ENCODE measurements around the gene ICAM2.

The ICAM2 gene

GRCh38 chr17:63998721-63999679 lies 21.4 kb downstream of the ICAM2 start:
- H3K36me3 ChIP-seq (replicated peaks; ENCODE audit: insufficient read depth, low read length), result no peaks in the 10 kb centered on the region
- H3K27ac ChIP-seq (ENCODE audit: low read length), result no peak overlapping the region
- DNase-seq, result peak; percentile 59
- H3K4me3 ChIP-seq (ENCODE audit: low read length), result peak overlapping the region; percentile 70
- H3K4me2 ChIP-seq (ENCODE audit: low read depth, low read length), result peak overlapping the region; percentile 83
- no peaks in the 10 kb centered on the region for H3K27me3 ChIP-seq (replicated peaks; ENCODE audit: insufficient read depth, low read length)
- no peaks in the 10 kb centered on the region for H3K79me2 ChIP-seq (ENCODE audit: low read length)
- no peaks in the 10 kb centered on the region for H4K20me1 ChIP-seq (ENCODE audit: insufficient read depth, low read length)
- no peak overlapping the region; the same call in 1 of the 2 replicates for H3K9ac ChIP-seq (ENCODE audit: low read length)
- no peaks in the 10 kb centered on the region for H3K9me2 ChIP-seq (replicated peaks; ENCODE audit: insufficient read depth, low read length)
- TF ChIP-seq EZH2 (optimal IDR thresholded peaks at IDR 0.05; ENCODE audit: low read depth, low read length) (no peak), CTCF (IDR thresholded peaks at IDR 0.05; ENCODE audit: low read length) (no peak), EZH2phosphoT487 (IDR thresholded peaks at IDR 0.05; ENCODE audit: low read length) (no peak)
- H3K9me3 ChIP-seq (replicated peaks; ENCODE audit: insufficient read depth, low read length), result no peaks in the 10 kb centered on the region
- H3K4me1 ChIP-seq (ENCODE audit: low read length), result no peaks in the 10 kb centered on the region
- peak overlapping the region; percentile 77 for H2AFZ ChIP-seq (ENCODE audit: low read length)
- H3F3A ChIP-seq (ENCODE audit: insufficient read depth, low read length), result no peaks in the 10 kb centered on the region

DNA sequence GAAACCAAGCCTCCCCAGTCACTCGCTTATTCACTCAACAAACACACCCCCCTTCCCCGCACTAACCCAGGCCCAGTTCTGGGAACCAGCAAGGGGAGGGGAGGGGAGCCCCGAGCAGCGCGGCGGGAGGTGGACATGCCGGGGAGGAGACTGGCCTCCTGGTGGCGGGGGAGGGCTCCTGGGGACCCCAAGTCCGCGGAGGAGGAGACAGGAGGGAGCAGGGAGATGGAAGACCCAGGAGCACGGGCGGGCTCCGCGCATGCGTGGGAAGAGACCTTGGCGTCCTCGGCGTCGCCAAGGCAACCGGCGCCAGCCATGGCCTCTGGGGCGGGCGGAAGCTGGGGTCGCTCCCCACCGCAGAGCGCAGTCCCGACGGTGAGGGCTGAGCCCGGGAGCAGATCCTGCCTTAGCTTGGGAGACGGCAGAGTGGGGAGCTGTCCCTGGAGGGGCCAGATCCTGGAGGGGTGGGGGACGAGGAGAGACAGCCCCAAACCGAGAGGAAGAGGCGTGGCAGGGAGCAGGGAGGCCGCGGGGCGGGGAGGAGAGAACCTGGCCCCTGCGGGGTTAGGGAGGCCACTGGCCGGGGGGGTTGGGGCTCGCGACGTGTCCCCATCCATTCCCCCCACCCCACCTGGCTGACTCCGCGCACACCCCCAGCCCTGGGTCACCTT lies 22.2 kb downstream of the ICAM2 start, which contains the start of gene PRR29:
PRR29 (plus strand) TSS at position 302 of the 671 bp plus-strand sequence; CDS start at position 316, 14 bp downstream.
- H3K79me2 ChIP-seq (ENCODE audit: low read length), result no peaks in the 10 kb centered on the region
- peak within 1 kb of the TSS; percentile 83 for H3K4me2 ChIP-seq (ENCODE audit: low read depth, low read length)
- H3K4me3 ChIP-seq (ENCODE audit: low read length), result peak within 1 kb of the TSS; percentile 70

More for the DNA sequence above, 22.2 kb downstream of the ICAM2 start, which contains the start of gene PRR29:
- Histone ChIP-seq H3K36me3 (replicated peaks; ENCODE audit: insufficient read depth, low read length) (no peaks in the 10 kb centered on the region), H3K9ac (ENCODE audit: low read length) (no peak within 1 kb of the TSS; the same call in 1 of the 2 replicates), H3K4me1 (ENCODE audit: low read length) (no peaks in the 10 kb centered on the region), H4K20me1 (ENCODE audit: insufficient read depth, low read length) (no peaks in the 10 kb centered on the region), H2AFZ (ENCODE audit: low read length) (peak within 1 kb of the TSS; percentile 77), H3K9me3 (replicated peaks; ENCODE audit: insufficient read depth, low read length) (no peaks in the 10 kb centered on the region), H3K9me2 (replicated peaks; ENCODE audit: insufficient read depth, low read length) (no peaks in the 10 kb centered on the region), H3K27ac (ENCODE audit: low read length) (no peak within 1 kb of the TSS), H3K27me3 (replicated peaks; ENCODE audit: insufficient read depth, low read length) (no peaks in the 10 kb centered on the region), H3F3A (ENCODE audit: insufficient read depth, low read length) (no peaks in the 10 kb centered on the region)
- DNase-seq, result peak; percentile 49
- TF ChIP-seq EZH2phosphoT487 (IDR thresholded peaks at IDR 0.05; ENCODE audit: low read length) (no peak), EZH2 (optimal IDR thresholded peaks at IDR 0.05; ENCODE audit: low read depth, low read length) (no peak), CTCF (IDR thresholded peaks at IDR 0.05; ENCODE audit: low read length) (no peak)
